CD4-positive, alpha-beta T cell treated with Interferon alpha-2 for 1 hour (primary cell): Measurements from ENCODE around the gene GRID1.

Experiments
- DNase-seq, 2 donors: peaks; one replicate each; pipeline ENCODE4 v3.0.0-alpha.2; 2020 to 2022

GRID1 gene

DNA sequence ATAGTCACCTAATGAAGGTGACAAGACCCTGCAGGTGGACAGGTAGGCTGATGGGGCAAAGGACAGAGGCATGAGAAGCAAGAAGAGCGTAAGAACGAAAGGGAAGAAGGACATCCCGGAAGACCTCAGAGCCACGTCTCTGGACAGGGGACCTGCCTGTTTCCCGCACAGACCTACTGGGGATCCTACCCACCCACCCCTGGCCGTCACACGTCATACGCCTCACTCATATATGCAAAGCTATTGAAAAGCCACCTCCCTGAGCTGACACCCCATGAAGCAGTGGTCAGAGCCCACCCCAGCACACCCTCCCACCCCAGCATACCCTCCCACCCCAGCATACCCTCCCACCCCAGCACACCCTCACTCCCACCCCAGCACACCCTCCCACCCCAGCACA lies 140.6 kb downstream of the GRID1 start:
- DNase-seq: no peak

DNA sequence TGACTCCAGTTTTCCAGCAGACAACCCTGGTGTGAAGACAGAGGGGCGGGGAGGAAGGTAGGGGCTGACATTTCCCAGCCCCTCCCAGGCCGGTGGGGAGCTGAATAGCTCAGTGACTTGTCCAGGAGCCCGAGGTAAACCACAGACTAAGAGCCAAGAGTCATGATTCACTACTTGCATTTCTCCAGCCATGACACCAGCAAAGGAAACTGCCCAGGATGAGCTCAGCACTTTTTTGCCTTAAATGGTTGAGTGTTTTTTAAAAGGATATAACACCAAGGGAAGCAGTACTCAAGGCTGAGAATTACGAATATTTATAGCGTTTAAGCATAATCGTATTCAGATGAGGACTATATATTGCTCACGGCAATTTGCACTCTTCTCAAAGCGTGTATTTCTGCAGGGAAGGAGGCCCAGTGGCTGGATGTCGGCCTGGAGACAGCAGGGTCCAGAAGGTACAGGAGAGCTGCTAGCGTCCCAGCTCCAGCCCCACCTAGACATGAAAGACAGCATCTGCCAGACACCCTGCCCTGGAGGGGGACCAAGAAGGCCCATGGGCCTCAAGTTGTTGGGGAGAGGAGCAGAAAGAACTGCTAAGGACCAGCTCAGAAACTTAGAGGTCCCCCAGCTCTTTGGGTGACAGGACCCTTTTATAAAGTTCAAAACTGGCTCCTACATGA lies 141.4 kb downstream of the GRID1 start:
- no peak for DNase-seq

GRCh38 chr10:86224354-86225102 lies 142.1 kb downstream of the GRID1 start:
- no peak for DNase-seq

DNA sequence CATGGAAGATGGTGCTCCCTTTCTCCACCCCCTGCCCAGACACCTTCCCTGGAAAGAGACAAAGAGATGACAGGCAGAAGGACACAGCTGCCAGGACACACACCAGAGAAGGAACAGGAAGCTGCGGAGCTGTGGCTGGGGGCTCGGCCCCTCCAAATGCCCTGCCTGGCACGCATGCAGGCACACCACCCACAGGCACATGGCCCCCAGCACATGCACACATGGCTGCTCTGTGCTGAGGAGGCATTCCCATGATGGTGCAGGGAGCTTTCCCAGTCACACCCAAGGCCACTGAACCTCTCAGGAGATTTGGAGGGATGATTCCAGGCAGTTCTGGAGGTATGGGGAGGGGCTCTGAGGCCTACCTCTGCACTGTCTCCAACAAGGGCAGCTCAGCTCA lies 143.3 kb downstream of the GRID1 start:
- no peak for DNase-seq

GRCh38 chr10:86222687-86223086 lies 143.9 kb downstream of the GRID1 start:
- no peak for DNase-seq

GRCh38 chr10:86222336-86222650 lies 144.3 kb downstream of the GRID1 start:
- no peak for DNase-seq

GRCh38 chr10:86221442-86222335 lies 144.9 kb downstream of the GRID1 start:
- DNase-seq: no peak

- no peak for DNase-seq
These were observed 146.0 kb downstream of the GRID1 start for GRCh38 chr10:86220626-86221025.

DNA sequence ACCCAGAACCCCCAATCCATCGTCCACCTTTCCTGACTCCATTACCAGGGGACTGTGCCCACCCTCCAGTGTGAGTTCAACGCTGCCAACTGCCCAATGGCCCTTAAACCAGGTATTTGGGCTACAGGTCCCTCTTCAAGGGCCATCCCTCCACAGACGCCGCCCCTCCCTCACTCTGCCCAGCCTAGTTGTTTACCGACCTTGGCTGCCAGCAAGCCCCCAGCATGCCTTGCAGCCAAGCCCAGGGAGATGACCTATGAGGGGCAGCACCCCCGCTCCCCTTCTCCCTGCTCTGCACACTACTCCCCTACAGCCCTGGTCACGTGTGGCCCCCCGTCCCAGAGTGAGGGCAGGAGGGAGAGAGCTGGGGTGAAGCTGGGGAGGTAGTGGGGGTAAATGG lies 147.3 kb downstream of the GRID1 start:
- DNase-seq: no peak

- no peak for DNase-seq
These were observed 147.8 kb downstream of the GRID1 start for GRCh38 chr10:86218842-86219241.

DNA sequence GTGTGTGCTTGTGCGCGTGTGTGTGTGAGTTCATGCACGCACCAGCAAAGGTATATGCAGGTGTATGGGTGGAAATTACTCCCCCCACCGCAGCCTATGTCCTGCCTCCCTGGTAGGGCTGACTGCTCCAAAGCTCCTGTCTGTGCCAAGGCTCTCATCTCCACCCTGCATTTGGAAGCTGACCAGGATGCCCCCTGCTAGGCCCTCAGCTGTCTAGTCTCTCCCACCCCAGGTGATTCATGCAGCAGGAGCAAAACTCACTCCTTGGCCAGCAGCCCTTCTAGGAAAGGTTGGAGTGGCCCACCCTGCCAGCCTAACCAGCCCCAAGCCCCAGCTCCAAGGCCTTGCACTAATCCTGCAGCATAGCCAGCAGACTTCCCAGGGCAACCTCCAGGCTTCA lies 148.4 kb downstream of the GRID1 start:
- no peak for DNase-seq

- DNase-seq: no peak
These were observed 149.1 kb downstream of the GRID1 start for GRCh38 chr10:86217371-86218080.

DNA sequence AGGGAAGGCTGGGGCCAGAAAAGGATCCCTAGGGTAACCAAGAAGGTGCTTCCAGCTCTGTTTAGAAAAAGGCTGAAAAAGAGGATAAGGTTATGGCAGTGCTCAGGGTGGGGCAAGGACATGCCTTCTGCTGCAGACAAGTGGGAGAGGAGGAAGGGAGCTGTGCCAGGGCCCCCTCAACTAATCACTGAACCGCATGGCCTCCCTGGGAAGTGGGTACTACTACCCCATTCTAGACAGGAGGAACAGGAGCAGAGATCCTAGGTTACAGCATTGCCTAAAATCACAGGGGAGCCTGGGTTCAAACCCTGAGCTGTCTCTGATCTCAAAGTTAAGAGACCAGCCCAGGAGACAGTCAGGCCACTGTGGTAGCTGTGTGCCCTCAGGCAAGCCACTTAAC lies 149.7 kb downstream of the GRID1 start:
- DNase-seq: no peak

- DNase-seq: no peak
These were observed 150.9 kb downstream of the GRID1 start for GRCh38 chr10:86215712-86216111.

DNA sequence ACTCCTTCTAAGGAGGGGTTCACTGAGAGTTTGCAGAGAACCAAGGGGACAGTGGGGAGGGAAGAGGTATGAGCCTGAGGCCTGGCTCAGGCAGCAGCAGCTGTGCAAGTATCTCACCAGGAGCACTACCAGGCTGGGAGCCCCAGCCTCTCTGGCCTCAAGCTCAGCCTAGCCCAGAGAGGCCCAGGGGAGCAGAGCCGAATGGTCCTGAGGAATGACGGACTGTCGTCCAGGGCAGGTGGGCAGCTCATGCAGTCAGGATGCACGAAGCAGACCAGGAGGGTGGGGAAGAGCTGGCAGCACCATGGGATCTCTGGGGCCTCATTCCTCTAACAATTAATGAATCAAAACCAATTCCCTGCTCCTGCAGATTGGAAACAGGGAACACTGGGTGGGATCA lies 151.5 kb downstream of the GRID1 start:
- no peak for DNase-seq

DNA sequence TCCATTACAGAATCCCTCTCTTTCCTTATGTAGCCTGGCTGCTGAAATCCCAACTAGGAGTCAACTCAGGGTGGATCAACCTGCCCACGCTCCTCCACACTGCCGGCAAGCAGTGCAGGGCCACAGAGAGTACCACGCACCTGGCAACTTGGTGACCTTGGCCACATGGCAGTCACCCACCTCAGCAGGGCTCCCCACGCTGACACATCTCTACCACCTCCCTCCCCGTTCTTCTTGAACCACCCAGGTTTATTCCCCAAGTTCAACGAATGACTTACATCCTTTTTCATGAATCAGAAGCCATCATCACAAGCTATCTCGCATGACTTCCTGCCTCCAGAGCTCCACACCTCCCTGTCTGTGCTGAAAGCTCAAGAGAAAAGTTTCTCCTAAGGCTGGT lies 153.4 kb downstream of the GRID1 start:
- DNase-seq: no peak

DNA sequence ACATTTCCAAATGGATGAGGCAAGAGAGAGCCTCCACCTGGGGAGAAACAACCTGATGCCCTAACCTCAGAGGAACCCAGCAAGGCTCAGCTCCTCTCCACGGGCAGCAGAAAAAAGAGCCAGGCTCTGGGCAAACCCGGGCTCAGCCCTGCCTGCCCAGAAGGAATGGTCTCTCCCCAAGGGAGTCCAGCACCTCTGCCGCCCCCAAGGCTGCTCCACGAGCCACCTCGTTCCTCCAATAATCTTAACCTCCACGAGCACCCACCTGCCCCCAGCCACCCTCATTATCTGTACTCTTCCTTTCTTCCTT lies 154.2 kb downstream of the GRID1 start:
- no peak for DNase-seq

- no peak for DNase-seq
These were observed 154.8 kb downstream of the GRID1 start for GRCh38 chr10:86211691-86212390.

- DNase-seq: no peak
These were observed 156.2 kb downstream of the GRID1 start for GRCh38 chr10:86210416-86210815.

GRCh38 chr10:86209726-86210125 lies 156.9 kb downstream of the GRID1 start:
- DNase-seq: no peak

GRCh38 chr10:86207226-86207625 lies 159.4 kb downstream of the GRID1 start:
- no peak for DNase-seq

- no peak for DNase-seq
These were observed 160.4 kb downstream of the GRID1 start for GRCh38 chr10:86206240-86206579.
